Sigmoid colon (tissue), 4 donors: ENCODE data around the gene MIEN1.

Experiments used
- CTCF ChIP-seq, 4 experiments: fragments of 450-650 bp in 3 of 4; fragments of 200-600 bp in 1 of 4; IDR thresholded peaks; one replicate each; pipeline ENCODE4 v1.5.1; 2016 to 2019; ENCODE audit warnings: antibody characterized with exemption in 4 of 4, mild to moderate bottlenecking in 3 of 4, moderate library complexity in 2 of 4
- EP300 ChIP-seq, 4 donors: sonication (generic); formaldehyde crosslinking; IDR thresholded peaks; one replicate each; pipeline ENCODE4 v1.6.1; 2017; ENCODE audit warnings: antibody characterized with exemption in 4 of 4
- POLR2A ChIP-seq, 2 donors: fragments of 450-650 bp; IDR thresholded peaks; one replicate each; pipeline ENCODE4 v1.6.1; 2016; ENCODE audit warnings: antibody characterized with exemption in 2 of 2, mild to moderate bottlenecking in 2 of 2, moderate library complexity in 2 of 2
- POLR2AphosphoS5 ChIP-seq, 4 donors: sonication (generic); formaldehyde crosslinking; IDR thresholded peaks; one replicate each; pipeline ENCODE4 v1.6.1; 2017; ENCODE audit warnings: antibody characterized with exemption in 4 of 4

GRCh38 chr17:39761861-39762496 is 31.6 kb upstream of the MIEN1 start:
- TF ChIP-seq POLR2AphosphoS5 (IDR thresholded peaks at IDR 0.05) (no peak), CTCF (IDR thresholded peaks at IDR 0.05) (no peak), POLR2A (IDR thresholded peaks at IDR 0.05) (no peak), EP300 (IDR thresholded peaks at IDR 0.05) (no peak)
